ENCODE data around the gene IL17REL.

- TF ChIP-seq CTCF (IDR thresholded peaks at IDR 0.05 in 4 of 5, conservative IDR thresholded peaks at IDR 0.05 in 1 of 5) (no peak), POLR2A (IDR thresholded peaks at IDR 0.05) (peak; percentile 45 to 63)
Observed at GRCh38 chr22:49967706-49968208, 44.8 kb downstream of the IL17REL start.
